HG03342 (cell line): ENCODE results near the gene POLR2J2.
A peak's percentile ranks its signal among the peaks of the same experiment; 100 is the strongest.
"Not testable (repeated sequence)": the region's sequence is repeated elsewhere in the genome, so short reads cannot be mapped to it uniquely, and the experiment has no call there.

ENCODE experiments used
- ATAC-seq: cut with Tn5 transposase; IDR thresholded peaks from one replicate; pipeline ENCODE4 v1.9.1; 2021; ENCODE audit warnings: mild to moderate bottlenecking, moderate library complexity; ENCODE audit not compliant: unreplicated experiment

The POLR2J2 gene

GRCh38 chr7:102673447-102674067 is 2.1 kb upstream of the POLR2J2 start:
- not testable (repeated sequence) for ATAC-seq

GRCh38 chr7:102671956-102672307 is 469 bp upstream of the POLR2J2 start:
- ATAC-seq: peak; percentile 20

GRCh38 chr7:102667523-102667922 is 3.9 kb downstream of the POLR2J2 start:
- not testable (repeated sequence) for ATAC-seq

GRCh38 chr7:102666850-102667249 is 4.6 kb downstream of the POLR2J2 start:
- ATAC-seq: not testable (repeated sequence)

GRCh38 chr7:102664765-102665164 is 6.7 kb downstream of the POLR2J2 start:
- not testable (repeated sequence) for ATAC-seq

GRCh38 chr7:102649924-102650323 is 21.5 kb downstream of the POLR2J2 start, which contains the start of gene SPDYE2B:
TSS of gene SPDYE2B (plus strand) at chr7:102650319. CDS start at chr7:102652349, 2,030 bp downstream.
- ATAC-seq: not testable (repeated sequence)

- not testable (repeated sequence) for ATAC-seq
These were observed 23.6 kb downstream of the POLR2J2 start for GRCh38 chr7:102647813-102648212.

- not testable (repeated sequence) for ATAC-seq
These were observed 28.1 kb downstream of the POLR2J2 start for GRCh38 chr7:102643404-102643803.

GRCh38 chr7:102642691-102643090 is 28.8 kb downstream of the POLR2J2 start, which contains the start of gene UPK3BL1:
TSS of gene UPK3BL1 (minus strand) at chr7:102642791. CDS start at chr7:102642741, 50 bp downstream.
- not testable (repeated sequence) for ATAC-seq

- not testable (repeated sequence) for ATAC-seq
These were observed 32.6 kb downstream of the POLR2J2 start for GRCh38 chr7:102638848-102639247.

- not testable (repeated sequence) for ATAC-seq
These were observed 34.5 kb downstream of the POLR2J2 start for GRCh38 chr7:102636956-102637355.

- not testable (repeated sequence) for ATAC-seq
These were observed 36.1 kb downstream of the POLR2J2 start for GRCh38 chr7:102635354-102635753.

- ATAC-seq: not testable (repeated sequence)
These were observed 37.2 kb downstream of the POLR2J2 start for GRCh38 chr7:102634299-102634698.

GRCh38 chr7:102630622-102631021 is 40.8 kb downstream of the POLR2J2 start:
- not testable (repeated sequence) for ATAC-seq

GRCh38 chr7:102627271-102627904 is 44.1 kb downstream of the POLR2J2 start:
- ATAC-seq: not testable (repeated sequence)

- not testable (repeated sequence) for ATAC-seq
These were observed 53.3 kb downstream of the POLR2J2 start for GRCh38 chr7:102618122-102618521.

GRCh38 chr7:102616507-102617125 is 54.8 kb downstream of the POLR2J2 start, which contains the start of gene RASA4:
TSS of gene RASA4 (minus strand) at chr7:102616756. CDS start at chr7:102616689, 67 bp downstream.
- peak; percentile 73 for ATAC-seq
